ENCODE results near the gene GNPNAT1.

GNPNAT1 gene

DNA sequence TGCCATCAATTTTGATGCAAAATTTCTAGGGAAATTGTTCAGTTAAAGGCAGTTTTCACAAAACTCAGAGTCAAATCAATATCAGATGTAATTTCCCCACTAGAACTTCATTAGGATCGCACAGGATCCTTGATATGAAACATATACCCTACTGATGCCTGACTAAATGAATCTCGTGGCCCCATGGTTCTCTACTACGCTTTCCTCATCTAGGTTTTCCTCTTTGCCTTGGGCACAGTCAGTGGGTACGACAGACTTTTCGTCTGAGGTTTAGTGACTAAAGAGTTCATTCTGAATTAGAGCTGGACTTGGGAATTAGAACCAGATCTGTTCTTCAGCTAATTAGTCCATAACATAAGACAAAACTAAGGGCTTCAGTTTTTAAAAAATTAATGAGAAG, 42.5 kb upstream of the GNPNAT1 start:
- TF ChIP-seq, protein P1, sequence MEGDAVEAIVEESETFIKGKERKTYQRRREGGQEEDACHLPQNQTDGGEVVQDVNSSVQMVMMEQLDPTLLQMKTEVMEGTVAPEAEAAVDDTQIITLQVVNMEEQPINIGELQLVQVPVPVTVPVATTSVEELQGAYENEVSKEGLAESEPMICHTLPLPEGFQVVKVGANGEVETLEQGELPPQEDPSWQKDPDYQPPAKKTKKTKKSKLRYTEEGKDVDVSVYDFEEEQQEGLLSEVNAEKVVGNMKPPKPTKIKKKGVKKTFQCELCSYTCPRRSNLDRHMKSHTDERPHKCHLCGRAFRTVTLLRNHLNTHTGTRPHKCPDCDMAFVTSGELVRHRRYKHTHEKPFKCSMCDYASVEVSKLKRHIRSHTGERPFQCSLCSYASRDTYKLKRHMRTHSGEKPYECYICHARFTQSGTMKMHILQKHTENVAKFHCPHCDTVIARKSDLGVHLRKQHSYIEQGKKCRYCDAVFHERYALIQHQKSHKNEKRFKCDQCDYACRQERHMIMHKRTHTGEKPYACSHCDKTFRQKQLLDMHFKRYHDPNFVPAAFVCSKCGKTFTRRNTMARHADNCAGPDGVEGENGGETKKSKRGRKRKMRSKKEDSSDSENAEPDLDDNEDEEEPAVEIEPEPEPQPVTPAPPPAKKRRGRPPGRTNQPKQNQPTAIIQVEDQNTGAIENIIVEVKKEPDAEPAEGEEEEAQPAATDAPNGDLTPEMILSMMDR (IDR thresholded peaks at IDR 0.05; ENCODE audit: control insufficient read depth, extremely low read depth, insufficient read depth) = no peak
- no peak for DNase-seq (ENCODE audit: low read depth)
- no peak overlapping the region for H3K4me3 ChIP-seq (ENCODE audit: low read depth, low read length)

- no peak overlapping the region for H3K4me3 ChIP-seq (ENCODE audit: low read depth, low read length)
- DNase-seq (ENCODE audit: low read depth) = no peak
- TF ChIP-seq, protein P1 (IDR thresholded peaks at IDR 0.05; ENCODE audit: control insufficient read depth, extremely low read depth, insufficient read depth) = no peak
These were observed 38.2 kb upstream of the GNPNAT1 start for GRCh38 chr14:52829527-52830185.

- DNase-seq (ENCODE audit: low read depth) = no peak
- TF ChIP-seq, protein P1 (IDR thresholded peaks at IDR 0.05; ENCODE audit: control insufficient read depth, extremely low read depth, insufficient read depth) = no peak
- H3K4me3 ChIP-seq (ENCODE audit: low read depth, low read length) = no peak overlapping the region
These were observed 36.0 kb upstream of the GNPNAT1 start for GRCh38 chr14:52827426-52827825.

DNA sequence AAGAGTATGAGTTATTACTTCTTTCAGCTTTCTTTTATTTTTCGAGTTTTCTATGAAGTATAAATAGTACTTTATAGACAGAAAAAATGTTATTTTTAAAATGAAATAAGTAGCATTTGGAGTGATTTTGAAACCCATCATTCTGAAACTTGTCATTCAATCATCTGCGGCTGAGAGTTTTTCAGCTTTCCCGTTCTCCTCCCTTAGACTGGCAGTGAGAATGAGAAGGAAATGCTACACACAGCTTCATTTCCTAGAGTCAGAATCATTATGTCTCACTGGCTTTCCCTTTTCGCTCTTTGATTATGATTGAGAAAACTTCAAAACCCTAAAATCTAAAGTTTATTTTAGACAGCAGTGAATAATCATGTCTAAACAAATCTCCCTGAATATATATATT, 33.7 kb upstream of the GNPNAT1 start:
- no peak for DNase-seq (ENCODE audit: low read depth)
- TF ChIP-seq, protein P1 (IDR thresholded peaks at IDR 0.05; ENCODE audit: control insufficient read depth, extremely low read depth, insufficient read depth) = no peak
- H3K4me3 ChIP-seq (ENCODE audit: low read depth, low read length) = no peak overlapping the region

DNA sequence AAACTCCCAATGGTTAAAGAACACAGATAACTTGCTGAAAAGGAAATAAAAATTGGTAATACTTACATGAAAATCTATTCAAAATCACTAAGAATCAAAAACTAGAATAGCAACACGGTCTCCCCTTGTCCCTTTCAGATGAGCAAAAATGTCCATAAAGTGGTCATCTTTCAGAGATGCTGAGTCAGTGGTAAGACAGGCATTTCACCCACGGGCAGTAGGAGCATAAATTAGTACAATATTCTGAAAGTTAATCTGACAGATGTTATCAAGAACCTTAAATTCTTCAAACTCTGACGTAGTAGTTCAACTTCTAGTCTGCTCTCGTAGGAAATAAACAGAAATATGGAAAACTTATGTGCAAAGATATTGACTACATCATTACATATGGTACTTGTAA, 33.1 kb upstream of the GNPNAT1 start:
- H3K4me3 ChIP-seq (ENCODE audit: low read depth, low read length) = no peak overlapping the region
- DNase-seq (ENCODE audit: low read depth) = no peak

DNA sequence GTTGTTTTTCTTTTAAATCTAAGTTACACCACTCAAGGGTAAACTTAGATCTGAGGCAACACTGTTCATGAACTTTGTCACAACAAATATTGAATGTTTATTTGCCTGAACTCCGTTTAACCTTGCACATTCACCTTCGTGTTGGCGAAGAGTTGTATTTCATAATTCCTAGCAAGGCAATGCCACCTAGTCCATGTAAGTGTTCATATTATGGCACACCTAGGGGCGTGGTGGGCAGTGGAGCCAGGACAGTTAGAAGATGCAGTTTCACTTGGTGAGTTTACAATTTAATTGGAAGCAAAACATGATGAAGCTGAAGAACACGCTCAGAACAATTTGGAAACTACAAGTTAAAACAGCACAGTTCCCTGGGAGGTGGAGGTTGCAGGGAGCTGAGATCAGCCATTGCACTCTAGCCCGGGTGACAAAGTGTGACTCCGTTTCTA, 30.4 kb upstream of the GNPNAT1 start:
- TF ChIP-seq, protein P1 (IDR thresholded peaks at IDR 0.05; ENCODE audit: control insufficient read depth, extremely low read depth, insufficient read depth) = no peak
- H3K4me3 ChIP-seq (ENCODE audit: low read depth, low read length) = no peak overlapping the region
- no peak for DNase-seq (ENCODE audit: low read depth)

More for the DNA sequence above, 33.1 kb upstream of the GNPNAT1 start:
- TF ChIP-seq, protein P1 (IDR thresholded peaks at IDR 0.05; ENCODE audit: control insufficient read depth, extremely low read depth, insufficient read depth) = no peak

- TF ChIP-seq, protein P1 (IDR thresholded peaks at IDR 0.05; ENCODE audit: control insufficient read depth, extremely low read depth, insufficient read depth) = no peak
- no peak for DNase-seq (ENCODE audit: low read depth)
- no peak overlapping the region for H3K4me3 ChIP-seq (ENCODE audit: low read depth, low read length)
These were observed 16.7 kb upstream of the GNPNAT1 start for GRCh38 chr14:52808101-52808500.

Data from LNCaP clone FGC (cell line).